Measurements from ENCODE around the gene EML5.
A peak's percentile ranks its signal among the peaks of the same experiment; 100 is the strongest.

Gene EML5

GRCh38 chr14:88681755-88682494 lies 110.8 kb downstream of the EML5 start:
- H3K4me3 ChIP-seq (replicated peaks; ENCODE audit: low read depth, low read length) = no peak overlapping the region
- DNase-seq (ENCODE audit: extremely low read depth, low read depth) = no peak
- no peak for TF ChIP-seq CTCF (IDR thresholded peaks at IDR 0.05; ENCODE audit: low read depth, low read length, missing control alignments)

GRCh38 chr14:88669346-88669745 lies 123.4 kb downstream of the EML5 start:
- TF ChIP-seq CTCF (IDR thresholded peaks at IDR 0.05; ENCODE audit: low read depth, low read length, missing control alignments) = no peak
- H3K4me3 ChIP-seq (replicated peaks; ENCODE audit: low read depth, low read length) = no peak overlapping the region
- DNase-seq (ENCODE audit: extremely low read depth, low read depth) = no peak

GRCh38 chr14:88668448-88669116 lies 124.2 kb downstream of the EML5 start:
- no peak for TF ChIP-seq CTCF (IDR thresholded peaks at IDR 0.05; ENCODE audit: low read depth, low read length, missing control alignments)
- H3K4me3 ChIP-seq (replicated peaks; ENCODE audit: low read depth, low read length) = no peak overlapping the region
- no peak for DNase-seq (ENCODE audit: extremely low read depth, low read depth)

GRCh38 chr14:88667555-88668273 lies 125.0 kb downstream of the EML5 start:
- H3K4me3 ChIP-seq (replicated peaks; ENCODE audit: low read depth, low read length) = no peak overlapping the region
- DNase-seq (ENCODE audit: extremely low read depth, low read depth) = peak; percentile 65
- peak; percentile 95 for TF ChIP-seq CTCF (IDR thresholded peaks at IDR 0.05; ENCODE audit: low read depth, low read length, missing control alignments)

GRCh38 chr14:88660056-88660455 lies 132.7 kb downstream of the EML5 start:
- no peak for DNase-seq (ENCODE audit: extremely low read depth, low read depth)
- no peak for TF ChIP-seq CTCF (IDR thresholded peaks at IDR 0.05; ENCODE audit: low read depth, low read length, missing control alignments)
- H3K4me3 ChIP-seq (replicated peaks; ENCODE audit: low read depth, low read length) = no peak overlapping the region

- H3K4me3 ChIP-seq (replicated peaks; ENCODE audit: low read depth, low read length) = no peak overlapping the region
- DNase-seq (ENCODE audit: extremely low read depth, low read depth) = no peak
- no peak for TF ChIP-seq CTCF (IDR thresholded peaks at IDR 0.05; ENCODE audit: low read depth, low read length, missing control alignments)
Observed at GRCh38 chr14:88639221-88639620, 153.5 kb downstream of the EML5 start.
